Stimulated activated naive CD4-positive, alpha-beta T cell (primary cell): ENCODE data around the gene SLC30A3.
"Not testable (repeated sequence)": the region's sequence is repeated elsewhere in the genome, so short reads cannot be mapped to it uniquely, and the experiment has no call there.

Source experiments
- DNase-seq, 6 experiments: peaks; one replicate each; lab custom pipeline; 2025; lab: John Stamatoyannopoulos, UW

SLC30A3 gene

GRCh38 chr2:27262379-27263286 lies at the start of gene SLC30A3:
Gene SLC30A3 (minus strand): TSS chr2:27263047. CDS start chr2:27262906, 141 bp downstream.
- DNase-seq, result peak; percentile 13 to 68 (median 52)

- DNase-seq, result no peak
These were observed 49.3 kb upstream of the SLC30A3 start for GRCh38 chr2:27312152-27312551.

GRCh38 chr2:27309651-27310050 lies 46.8 kb upstream of the SLC30A3 start:
- DNase-seq, result no peak

- DNase-seq, result no peak
These were observed 45.6 kb upstream of the SLC30A3 start, which contains the start of gene UCN for GRCh38 chr2:27308359-27308881. Gene UCN (minus strand): TSS chr2:27308445. CDS start chr2:27307895, 550 bp downstream.

GRCh38 chr2:27307545-27308358 lies 44.9 kb upstream of the SLC30A3 start:
- DNase-seq, result no peak

- no peak for DNase-seq
These were observed 44.4 kb upstream of the SLC30A3 start for GRCh38 chr2:27307287-27307544.

GRCh38 chr2:27306573-27307286 lies 43.9 kb upstream of the SLC30A3 start:
- peak in 4 of 6 experiments; percentile 6 to 32 (median 20) for DNase-seq

- no peak for DNase-seq
These were observed 43.3 kb upstream of the SLC30A3 start for GRCh38 chr2:27306136-27306535.

- no peak for DNase-seq
These were observed 42.7 kb upstream of the SLC30A3 start for GRCh38 chr2:27305516-27305915.

- DNase-seq, result no peak
These were observed 41.8 kb upstream of the SLC30A3 start for GRCh38 chr2:27304488-27305240.

GRCh38 chr2:27303093-27304025 lies 40.5 kb upstream of the SLC30A3 start:
- peak; percentile 17 to 63 (median 40) for DNase-seq

GRCh38 chr2:27300606-27301005 lies 37.8 kb upstream of the SLC30A3 start:
- DNase-seq, result not testable (repeated sequence)

- DNase-seq, result no peak
These were observed 35.7 kb upstream of the SLC30A3 start for GRCh38 chr2:27298391-27299080.

- no peak for DNase-seq
These were observed 34.3 kb upstream of the SLC30A3 start for GRCh38 chr2:27297195-27297594.

- DNase-seq, result no peak
These were observed 33.6 kb upstream of the SLC30A3 start for GRCh38 chr2:27296481-27296880.

GRCh38 chr2:27294928-27295327 lies 32.1 kb upstream of the SLC30A3 start:
- no peak for DNase-seq

- no peak for DNase-seq
These were observed 29.0 kb upstream of the SLC30A3 start for GRCh38 chr2:27291865-27292264.

GRCh38 chr2:27290549-27290948 lies 27.7 kb upstream of the SLC30A3 start:
- no peak for DNase-seq

GRCh38 chr2:27288610-27289009 lies 25.8 kb upstream of the SLC30A3 start:
- no peak for DNase-seq

- no peak for DNase-seq
These were observed 22.6 kb upstream of the SLC30A3 start for GRCh38 chr2:27285481-27285880.
